Measurements from ENCODE around the gene PPP4R1.
A peak's percentile ranks its signal among the peaks of the same experiment; 100 is the strongest.

The PPP4R1 gene

GRCh38 chr18:9659499-9660375 is 45.4 kb upstream of the PPP4R1 start:
- Histone ChIP-seq H4K91ac (ENCODE audit: low read length) (no peak overlapping the region), H3K4me2 (ENCODE audit: low read length, poor library complexity, severe bottlenecking) (no peak overlapping the region), H3K18ac (ENCODE audit: low read depth in 1 of 2, low read length in 2 of 2) (no peak overlapping the region), H2AK5ac (ENCODE audit: low read length, severe bottlenecking) (no peak overlapping the region), H2BK12ac (ENCODE audit: low read length in 2 of 2) (no peak overlapping the region), H3K9ac (ENCODE audit: low read length) (no peak overlapping the region), H2BK15ac (ENCODE audit: low read depth, poor library complexity, severe bottlenecking) (peak overlapping the region; percentile 88), H3K23ac (ENCODE audit: low read length in 2 of 2) (no peak overlapping the region), H3K27me3 (ENCODE audit: control insufficient read depth in 1 of 2, insufficient read depth in 1 of 2, low read length in 2 of 2) (no peaks in the 10 kb centered on the region), H3K4ac (ENCODE audit: low read depth in 1 of 2, low read length in 2 of 2) (no peak overlapping the region), H4K8ac (ENCODE audit: low read length) (no peak overlapping the region), H3K79me1 (replicated peaks; ENCODE audit: low read length, poor library complexity, severe bottlenecking) (no peaks in the 10 kb centered on the region), H3K4me1 (ENCODE audit: control insufficient read depth, insufficient read depth, low read depth, low read length) (peaks cover 5% of the 10 kb centered on the region), H3K36me3 (ENCODE audit: control insufficient read depth in 1 of 2, insufficient read depth in 2 of 2, low read depth in 1 of 2, low read length in 2 of 2) (no peaks in the 10 kb centered on the region), H3K9me3 (ENCODE audit: control insufficient read depth, low read length) (no peaks in the 10 kb centered on the region), H2BK5ac (ENCODE audit: low read depth, low read length, poor library complexity, severe bottlenecking) (no peak overlapping the region), H3K27ac (ENCODE audit: low read length, poor library complexity, severe bottlenecking) (no peak overlapping the region), H2AFZ (ENCODE audit: low read depth, low read length) (no peak overlapping the region), H3K14ac (ENCODE audit: low read length in 2 of 2) (no peak overlapping the region), H3K4me3 (ENCODE audit: insufficient read depth in 1 of 2, low read depth in 1 of 2, low read length in 2 of 2) (no peak overlapping the region), H2BK120ac (ENCODE audit: low read depth, low read length) (no peak overlapping the region)
- DNase-seq = no peak
- WGBS = 96% methylated on average over 21 of the region's 24 CpGs

- H2BK120ac ChIP-seq (ENCODE audit: low read depth, low read length) = no peak overlapping the region
- no peaks in the 10 kb centered on the region for H3K27me3 ChIP-seq (ENCODE audit: control insufficient read depth in 1 of 2, insufficient read depth in 1 of 2, low read length in 2 of 2)
- H3K79me1 ChIP-seq (replicated peaks; ENCODE audit: low read length, poor library complexity, severe bottlenecking) = no peaks in the 10 kb centered on the region
- H3K9ac ChIP-seq (ENCODE audit: low read length) = no peak overlapping the region
- no peak overlapping the region for H3K14ac ChIP-seq (ENCODE audit: low read length in 2 of 2)
- no peak overlapping the region for H3K4ac ChIP-seq (ENCODE audit: low read depth in 1 of 2, low read length in 2 of 2)
- 90% methylated on average over 7 of the region's 7 CpGs for WGBS
- no peak overlapping the region for H3K27ac ChIP-seq (ENCODE audit: low read length, poor library complexity, severe bottlenecking)
- no peak overlapping the region for H4K91ac ChIP-seq (ENCODE audit: low read length)
- no peak for DNase-seq
- no peak overlapping the region for H2BK12ac ChIP-seq (ENCODE audit: low read length in 2 of 2)
- peaks cover 5% of the 10 kb centered on the region for H3K4me1 ChIP-seq (ENCODE audit: control insufficient read depth, insufficient read depth, low read depth, low read length)
- no peak overlapping the region for H2AK5ac ChIP-seq (ENCODE audit: low read length, severe bottlenecking)
- H3K4me2 ChIP-seq (ENCODE audit: low read length, poor library complexity, severe bottlenecking) = no peak overlapping the region
- H3K9me3 ChIP-seq (ENCODE audit: control insufficient read depth, low read length) = no peaks in the 10 kb centered on the region
- H2BK5ac ChIP-seq (ENCODE audit: low read depth, low read length, poor library complexity, severe bottlenecking) = no peak overlapping the region
- H3K18ac ChIP-seq (ENCODE audit: low read depth in 1 of 2, low read length in 2 of 2) = no peak overlapping the region
- H3K4me3 ChIP-seq (ENCODE audit: insufficient read depth in 1 of 2, low read depth in 1 of 2, low read length in 2 of 2) = no peak overlapping the region
- no peaks in the 10 kb centered on the region for H3K36me3 ChIP-seq (ENCODE audit: control insufficient read depth in 1 of 2, insufficient read depth in 2 of 2, low read depth in 1 of 2, low read length in 2 of 2)
- H2AFZ ChIP-seq (ENCODE audit: low read depth, low read length) = no peak overlapping the region
- no peak overlapping the region for H3K23ac ChIP-seq (ENCODE audit: low read length in 2 of 2)
- H2BK15ac ChIP-seq (ENCODE audit: low read depth, poor library complexity, severe bottlenecking) = no peak overlapping the region
- no peak overlapping the region for H4K8ac ChIP-seq (ENCODE audit: low read length)
Measured at GRCh38 chr18:9658087-9658641, 43.8 kb upstream of the PPP4R1 start.

- Histone ChIP-seq H2BK120ac (ENCODE audit: low read depth, low read length) (no peak overlapping the region), H2BK15ac (ENCODE audit: low read depth, poor library complexity, severe bottlenecking) (no peak overlapping the region), H3K36me3 (ENCODE audit: control insufficient read depth in 1 of 2, insufficient read depth in 2 of 2, low read depth in 1 of 2, low read length in 2 of 2) (no peaks in the 10 kb centered on the region), H2AFZ (ENCODE audit: low read depth, low read length) (no peak overlapping the region), H4K91ac (ENCODE audit: low read length) (no peak overlapping the region), H2BK5ac (ENCODE audit: low read depth, low read length, poor library complexity, severe bottlenecking) (no peak overlapping the region), H3K4me1 (ENCODE audit: control insufficient read depth, insufficient read depth, low read depth, low read length) (peaks cover 2% of the 10 kb centered on the region), H3K4me2 (ENCODE audit: low read length, poor library complexity, severe bottlenecking) (no peak overlapping the region), H3K14ac (ENCODE audit: low read length in 2 of 2) (no peak overlapping the region), H3K23ac (ENCODE audit: low read length in 2 of 2) (no peak overlapping the region), H3K9me3 (ENCODE audit: control insufficient read depth, low read length) (no peaks in the 10 kb centered on the region), H3K4ac (ENCODE audit: low read depth in 1 of 2, low read length in 2 of 2) (no peak overlapping the region), H3K27me3 (ENCODE audit: control insufficient read depth in 1 of 2, insufficient read depth in 1 of 2, low read length in 2 of 2) (no peaks in the 10 kb centered on the region), H4K8ac (ENCODE audit: low read length) (no peak overlapping the region), H3K9ac (ENCODE audit: low read length) (no peak overlapping the region), H2BK12ac (ENCODE audit: low read length in 2 of 2) (no peak overlapping the region), H3K27ac (ENCODE audit: low read length, poor library complexity, severe bottlenecking) (no peak overlapping the region), H3K18ac (ENCODE audit: low read depth in 1 of 2, low read length in 2 of 2) (no peak overlapping the region), H3K79me1 (replicated peaks; ENCODE audit: low read length, poor library complexity, severe bottlenecking) (no peaks in the 10 kb centered on the region), H3K4me3 (ENCODE audit: insufficient read depth in 1 of 2, low read depth in 1 of 2, low read length in 2 of 2) (no peak overlapping the region), H2AK5ac (ENCODE audit: low read length, severe bottlenecking) (no peak overlapping the region)
- no peak for DNase-seq
- no CpG with 5 or more reads among the region's 1 CpG for WGBS
Measured at GRCh38 chr18:9655232-9655767, 40.9 kb upstream of the PPP4R1 start.

DNA sequence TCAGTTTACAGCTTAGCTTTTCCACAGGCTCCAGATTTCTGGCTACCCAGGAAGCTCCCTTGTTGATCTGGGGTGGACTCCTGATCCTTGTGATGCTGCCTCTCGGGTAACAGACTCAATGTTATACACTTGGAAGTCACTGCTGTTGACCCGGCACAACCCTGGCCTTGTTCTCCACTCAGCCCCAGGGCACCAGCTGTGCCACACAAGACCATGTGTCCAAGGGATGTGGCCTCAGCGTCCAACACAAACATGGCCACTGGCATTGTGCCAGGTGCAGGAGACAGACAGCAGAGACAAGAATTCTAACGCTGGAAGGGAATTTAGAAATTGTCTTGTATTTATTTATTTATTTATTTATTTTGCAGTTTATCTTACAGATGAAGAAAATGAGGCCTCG is 39.0 kb upstream of the PPP4R1 start:
- Histone ChIP-seq H3K36me3 (ENCODE audit: control insufficient read depth in 1 of 2, insufficient read depth in 2 of 2, low read depth in 1 of 2, low read length in 2 of 2) (no peaks in the 10 kb centered on the region), H2BK15ac (ENCODE audit: low read depth, poor library complexity, severe bottlenecking) (no peak overlapping the region), H3K9ac (ENCODE audit: low read length) (no peak overlapping the region), H3K23ac (ENCODE audit: low read length in 2 of 2) (peak overlapping the region in 1 of 2 experiments; percentile 42), H3K14ac (ENCODE audit: low read length in 2 of 2) (no peak overlapping the region), H3K27me3 (ENCODE audit: control insufficient read depth in 1 of 2, insufficient read depth in 1 of 2, low read length in 2 of 2) (no peaks in the 10 kb centered on the region), H3K9me3 (ENCODE audit: control insufficient read depth, low read length) (no peaks in the 10 kb centered on the region), H2AK5ac (ENCODE audit: low read length, severe bottlenecking) (peak overlapping the region; percentile 49), H2BK120ac (ENCODE audit: low read depth, low read length) (no peak overlapping the region), H2BK12ac (ENCODE audit: low read length in 2 of 2) (no peak overlapping the region), H3K4me3 (ENCODE audit: insufficient read depth in 1 of 2, low read depth in 1 of 2, low read length in 2 of 2) (no peak overlapping the region), H2AFZ (ENCODE audit: low read depth, low read length) (no peak overlapping the region), H3K18ac (ENCODE audit: low read depth in 1 of 2, low read length in 2 of 2) (no peak overlapping the region), H4K91ac (ENCODE audit: low read length) (no peak overlapping the region), H2BK5ac (ENCODE audit: low read depth, low read length, poor library complexity, severe bottlenecking) (no peak overlapping the region), H3K4me2 (ENCODE audit: low read length, poor library complexity, severe bottlenecking) (no peak overlapping the region), H3K4me1 (ENCODE audit: control insufficient read depth, insufficient read depth, low read depth, low read length) (peaks cover 5% of the 10 kb centered on the region), H3K4ac (ENCODE audit: low read depth in 1 of 2, low read length in 2 of 2) (no peak overlapping the region), H3K79me1 (replicated peaks; ENCODE audit: low read length, poor library complexity, severe bottlenecking) (no peaks in the 10 kb centered on the region), H3K27ac (ENCODE audit: low read length, poor library complexity, severe bottlenecking) (no peak overlapping the region), H4K8ac (ENCODE audit: low read length) (peak overlapping the region; percentile 27)
- DNase-seq = peak; percentile 19
- WGBS = 92% methylated on average over 4 of the region's 5 CpGs
